Activated CD4-positive, alpha-beta T cell treated with anti-CD3 and anti-CD28 coated beads for 48 hours (primary cell): ENCODE results near the gene RRAS2.
A peak's percentile ranks its signal among the peaks of the same experiment; 100 is the strongest.
"Not testable (repeated sequence)": the region's sequence is repeated elsewhere in the genome, so short reads cannot be mapped to it uniquely, and the experiment has no call there.

Experiments
- DNase-seq: peaks from one replicate; pipeline ENCODE4 v3.0.0-alpha.2; 2020

Gene RRAS2

DNA sequence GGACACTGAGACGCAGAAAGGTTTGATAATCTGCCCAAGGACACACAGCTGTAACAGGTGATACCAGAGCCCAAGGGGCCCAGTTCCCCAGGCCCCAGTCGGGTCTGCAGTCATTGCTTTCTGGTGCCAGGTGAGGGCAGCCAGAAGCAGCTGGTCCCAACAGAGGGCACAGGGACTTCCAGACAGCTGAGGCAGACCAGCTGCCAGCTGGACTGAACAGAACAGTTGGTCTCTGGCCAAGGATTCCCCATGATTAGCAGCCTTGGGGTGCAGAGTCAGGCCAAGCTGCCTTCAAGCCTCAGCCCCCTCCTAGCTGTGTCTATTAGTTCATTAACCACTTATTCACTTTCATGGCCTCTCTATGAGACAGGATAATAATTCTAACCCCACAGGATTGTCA, 105.6 kb downstream of the RRAS2 start:
- no peak for DNase-seq

DNA sequence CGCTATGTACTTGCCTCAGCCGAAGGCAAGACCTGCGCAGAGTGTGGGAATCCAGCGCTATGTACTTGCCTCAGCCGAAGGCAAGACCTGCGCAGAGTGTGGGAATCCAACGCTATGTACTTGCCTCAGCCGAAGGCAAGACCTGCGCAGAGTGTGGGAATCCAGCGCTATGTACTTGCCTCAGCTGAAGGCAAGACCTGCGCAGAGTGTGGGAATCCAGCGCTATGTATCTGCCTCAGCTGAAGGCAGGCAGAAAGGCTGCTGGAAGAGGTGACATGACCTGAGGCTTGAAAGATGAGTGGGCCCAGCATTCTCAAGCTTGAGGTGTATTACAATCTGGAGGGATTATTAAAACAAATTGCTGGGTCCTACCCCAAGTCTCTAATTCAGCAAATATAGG, 106.5 kb downstream of the RRAS2 start:
- DNase-seq = not testable (repeated sequence)

DNA sequence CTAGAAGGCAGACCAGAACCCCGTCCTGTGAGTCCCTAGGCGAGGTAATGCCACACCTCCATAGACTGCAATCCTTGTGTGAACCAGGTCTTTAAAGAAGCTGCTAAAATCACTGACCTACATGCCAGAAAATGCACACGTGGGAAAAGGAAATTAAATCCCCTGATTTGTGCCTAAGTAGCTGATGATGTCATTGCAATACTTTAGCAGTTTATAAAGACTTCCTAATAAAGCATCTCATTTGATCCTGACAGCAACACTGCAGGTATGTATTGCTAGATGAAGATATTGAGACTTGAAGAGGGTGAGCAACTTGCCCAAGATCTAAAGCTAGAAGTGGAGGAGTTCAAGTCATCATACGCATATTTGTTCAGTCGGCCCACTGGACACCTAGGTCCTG, 107.2 kb downstream of the RRAS2 start:
- DNase-seq = no peak

GRCh38 chr11:14249121-14249963, 109.6 kb downstream of the RRAS2 start:
- DNase-seq = peak; percentile 77

DNA sequence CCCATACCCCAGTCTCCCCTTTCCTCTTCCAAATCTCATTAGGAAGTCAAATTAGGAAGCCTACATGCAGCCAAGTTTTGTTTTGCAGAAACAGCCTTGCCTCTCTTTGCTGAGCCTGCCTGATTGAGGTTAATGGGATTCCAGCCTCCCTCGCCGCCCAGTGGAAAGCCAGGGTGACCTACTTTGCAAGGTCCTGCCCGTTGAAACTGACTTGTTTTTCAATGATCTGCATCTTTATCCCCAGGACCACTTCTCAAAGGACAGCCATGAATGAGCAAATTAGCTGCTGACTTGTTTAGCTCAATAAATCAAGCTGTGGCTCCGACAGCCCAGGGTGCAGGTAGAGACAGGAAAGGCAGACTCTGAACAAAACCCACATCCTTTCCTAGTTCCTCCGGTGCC, 110.4 kb downstream of the RRAS2 start:
- DNase-seq = no peak

DNA sequence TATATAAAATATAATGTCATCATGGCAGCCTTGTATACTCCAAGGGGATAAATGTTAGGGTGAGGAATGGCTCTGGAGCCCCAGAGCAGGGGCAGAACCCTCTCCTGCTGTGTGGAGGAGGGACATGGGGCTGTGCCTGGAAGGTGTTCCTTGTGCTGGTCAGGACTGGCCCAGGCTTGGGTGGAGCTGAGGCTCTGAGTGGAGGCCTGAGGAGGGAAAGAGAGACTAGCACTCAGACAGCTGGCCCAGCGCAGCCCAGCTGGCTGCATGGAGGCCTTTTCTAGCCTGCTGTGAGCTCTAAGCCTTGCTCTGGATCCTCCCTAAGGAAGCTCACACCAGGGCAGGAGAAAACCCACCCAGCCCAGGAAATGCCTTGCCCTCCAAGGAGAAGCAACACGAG, 113.5 kb downstream of the RRAS2 start:
- DNase-seq = no peak

DNA sequence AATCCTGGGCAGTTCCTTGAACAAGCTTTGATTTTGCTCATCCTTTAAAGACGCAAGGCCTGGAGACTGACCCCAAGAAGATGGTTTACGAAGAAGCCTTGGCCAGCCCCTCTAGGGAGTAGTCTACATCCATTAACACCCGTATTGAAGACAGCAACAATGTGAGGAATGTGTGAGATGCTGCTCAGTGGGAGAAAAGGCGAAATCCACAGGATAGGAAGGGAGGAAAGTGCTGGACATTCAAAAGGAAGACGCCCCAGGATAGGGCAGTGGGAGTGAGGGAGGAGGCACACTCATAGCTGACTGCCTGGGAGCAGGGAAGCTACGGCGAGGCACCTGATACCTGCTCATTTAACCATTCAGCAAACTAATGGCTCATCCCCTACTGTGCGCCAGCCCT, 114.1 kb downstream of the RRAS2 start:
- DNase-seq = no peak

GRCh38 chr11:14242733-14243132, 116.2 kb downstream of the RRAS2 start:
- DNase-seq = no peak

- DNase-seq = no peak
Measured at GRCh38 chr11:14242187-14242586, 116.8 kb downstream of the RRAS2 start.

DNA sequence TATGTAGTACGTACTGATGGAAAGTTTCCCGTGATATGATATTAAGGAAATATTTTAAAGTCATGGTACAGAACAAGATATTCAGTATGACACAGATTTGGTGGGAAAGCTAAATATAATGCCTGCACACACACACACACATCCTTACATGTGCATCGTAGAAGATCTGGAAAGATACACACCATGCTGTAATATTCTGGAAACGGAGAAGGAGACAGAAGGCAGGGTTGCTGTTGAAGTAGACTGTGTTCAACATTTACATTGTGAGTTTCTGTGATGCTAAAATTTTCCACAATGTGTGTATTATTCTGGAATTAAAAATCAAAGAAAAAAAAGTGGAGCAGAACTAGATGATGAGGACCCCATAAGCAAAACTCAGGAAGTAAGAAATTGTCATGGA, 118.0 kb downstream of the RRAS2 start:
- DNase-seq = no peak

DNA sequence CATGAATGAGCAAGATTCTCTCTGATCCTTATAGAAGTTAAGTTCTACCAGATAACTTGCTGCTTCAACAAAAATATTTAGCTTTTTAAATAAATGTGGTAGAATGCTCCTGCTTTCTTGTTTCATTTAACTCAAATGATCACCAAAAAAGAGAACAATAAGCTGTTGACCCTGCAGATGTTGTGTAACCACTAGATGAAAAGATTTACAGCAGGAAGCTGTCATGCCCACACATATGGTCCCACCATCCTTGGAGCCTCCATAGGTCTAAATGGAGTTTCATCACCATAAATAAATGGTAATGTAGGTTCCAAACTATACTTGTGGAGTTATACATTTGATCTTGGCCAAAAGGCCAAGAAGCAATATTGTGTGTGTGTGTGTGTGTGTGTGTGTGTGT, 118.8 kb downstream of the RRAS2 start:
- DNase-seq = no peak

GRCh38 chr11:14237444-14237961, 121.5 kb downstream of the RRAS2 start:
- no peak for DNase-seq

GRCh38 chr11:14235701-14236100, 123.3 kb downstream of the RRAS2 start:
- no peak for DNase-seq

DNA sequence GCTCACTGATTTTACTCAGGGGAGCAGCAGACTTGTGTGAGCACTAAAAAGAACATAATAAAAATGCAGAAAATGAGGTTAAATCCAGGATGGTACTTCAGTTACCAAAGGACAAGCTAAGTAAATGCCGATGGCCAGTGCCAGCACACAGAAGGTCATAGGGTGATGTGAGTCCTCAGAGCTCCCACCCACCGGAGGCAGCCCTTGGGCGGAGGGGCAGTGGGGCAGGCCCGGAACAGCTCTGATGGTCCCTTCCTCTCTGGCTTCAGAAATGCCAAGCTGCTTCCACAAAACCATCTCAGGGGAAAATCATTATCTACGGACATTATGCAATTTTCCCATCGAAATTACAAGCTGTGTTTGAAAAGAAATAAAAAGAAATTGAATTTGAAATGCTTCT, 124.5 kb downstream of the RRAS2 start:
- DNase-seq = no peak

DNA sequence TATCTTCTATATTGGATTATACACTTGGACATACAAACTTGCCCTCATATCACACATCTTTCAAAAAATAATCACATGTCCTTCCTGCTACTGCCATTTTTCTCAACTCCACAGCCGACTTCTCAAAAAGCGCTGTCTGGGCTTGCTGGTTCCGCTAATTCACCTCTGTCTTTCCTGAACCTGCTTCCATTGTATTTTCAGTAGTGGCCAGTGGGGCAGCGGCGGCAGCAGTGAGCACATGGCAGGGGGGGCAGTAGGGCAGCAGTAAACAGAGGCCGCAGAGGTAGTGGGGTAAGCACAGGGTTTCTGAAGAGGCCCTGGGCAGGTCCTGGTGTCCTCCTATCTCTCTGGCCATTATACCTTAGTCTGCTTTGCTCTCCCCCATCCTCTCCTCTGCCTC, 126.3 kb downstream of the RRAS2 start:
- DNase-seq = no peak

GRCh38 chr11:14230407-14230806, 128.6 kb downstream of the RRAS2 start:
- DNase-seq = no peak

DNA sequence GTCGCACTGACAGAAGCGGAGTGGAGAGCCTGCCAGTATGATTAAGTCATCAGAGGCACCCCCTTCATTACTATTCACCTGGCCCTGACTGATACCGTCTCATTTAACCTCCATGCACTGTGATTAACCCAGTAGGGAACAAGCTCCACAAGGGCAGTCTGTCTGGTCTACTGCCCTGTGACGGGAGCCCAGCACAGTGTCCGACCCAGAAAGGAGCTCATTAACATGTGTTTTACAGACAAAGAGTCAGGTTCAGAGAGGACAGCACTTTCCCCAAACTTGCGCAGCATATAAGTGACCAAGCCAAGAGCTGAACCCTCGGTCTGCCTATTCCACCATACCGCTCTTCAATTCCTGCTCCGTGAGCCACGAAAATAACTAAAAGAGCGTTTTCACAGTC, 129.5 kb downstream of the RRAS2 start:
- no peak for DNase-seq

DNA sequence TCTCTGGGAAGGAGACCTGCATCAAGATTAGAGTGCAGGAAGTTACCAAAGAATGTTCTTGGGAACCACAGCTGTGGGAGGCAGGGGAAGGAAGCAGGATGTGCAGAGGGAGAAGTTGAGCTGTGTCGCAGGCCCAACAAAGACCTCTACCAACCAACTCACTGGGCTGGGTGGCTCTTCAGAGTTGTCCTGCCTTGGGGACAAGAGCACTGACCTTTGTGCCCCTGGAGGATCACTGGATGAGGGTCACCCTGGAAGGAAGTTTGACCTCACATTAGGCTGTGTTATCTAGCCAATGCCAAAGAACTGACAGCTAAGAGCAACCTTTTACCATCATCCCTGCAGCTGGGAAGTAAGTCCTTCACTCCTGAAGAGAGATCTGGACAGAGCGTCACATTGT, 130.6 kb downstream of the RRAS2 start:
- no peak for DNase-seq
